OCI-LY1 (cell line): ENCODE measurements around the gene NISCH.
A peak's percentile ranks its signal among the peaks of the same experiment; 100 is the strongest.

ENCODE experiments used
- H2AFZ ChIP-seq: fragments of 200-600 bp; sonication (generic), shearing (Covaris generic); 2 replicates; pipeline ENCODE4 v1.6.0; 2014; ENCODE audit warnings: antibody characterized with exemption, mild to moderate bottlenecking, low read length
- H3F3A ChIP-seq: fragments of 200-600 bp; sonication (generic), shearing (Covaris generic); 2 replicates; pipeline ENCODE4 v1.6.0; 2014; ENCODE audit warnings: mild to moderate bottlenecking, antibody characterized with exemption, low read length, moderate library complexity; ENCODE audit not compliant: insufficient read depth
- H3K27ac ChIP-seq: fragments of 200-600 bp; sonication (generic); 2 replicates; pipeline ENCODE4 v1.5.1; 2014; ENCODE audit warnings: low read length, mixed run types, mild to moderate bottlenecking, low read depth; ENCODE audit not compliant: poor library complexity, severe bottlenecking
- H3K27me3 ChIP-seq: fragments of 200-600 bp; sonication (generic); 2 replicates; pipeline ENCODE4 v1.6.0; 2014; ENCODE audit warnings: antibody characterized with exemption, mild to moderate bottlenecking, low read length, moderate library complexity; ENCODE audit not compliant: insufficient read depth
- H3K36me3 ChIP-seq: fragments of 200-600 bp; sonication (generic); 2 replicates; pipeline ENCODE4 v1.6.1; 2014; ENCODE audit warnings: mild to moderate bottlenecking, antibody characterized with exemption, low read length, moderate library complexity, mixed read lengths; ENCODE audit not compliant: insufficient read depth
- H3K4me1 ChIP-seq: fragments of 200-600 bp; sonication (generic); 2 replicates; pipeline ENCODE4 v1.5.1; 2014; ENCODE audit warnings: mild to moderate bottlenecking, low read length, moderate library complexity; ENCODE audit not compliant: insufficient read depth, severe bottlenecking
- H3K4me2 ChIP-seq: fragments of 200-600 bp; sonication (generic), shearing (Covaris generic); 2 replicates; pipeline ENCODE4 v1.6.1; 2014; ENCODE audit warnings: low read length
- H3K4me3 ChIP-seq: fragments of 200-600 bp; sonication (generic); 2 replicates; pipeline ENCODE4 v1.5.1; 2014; ENCODE audit warnings: low read length, low read depth, mild to moderate bottlenecking, mixed read lengths; ENCODE audit not compliant: poor library complexity, severe bottlenecking
- H3K79me2 ChIP-seq: fragments of 200-600 bp; shearing (Covaris generic); 2 replicates; pipeline ENCODE4 v1.6.1; 2016; ENCODE audit warnings: mixed run types, low read length, mixed read lengths; ENCODE audit not compliant: insufficient read depth
- H3K9ac ChIP-seq: fragments of 200-600 bp; sonication (generic), shearing (Covaris generic); 2 replicates; pipeline ENCODE4 v1.6.1; 2014; ENCODE audit warnings: mild to moderate bottlenecking, low read length, mixed read lengths
- H3K9me2 ChIP-seq: fragments of 200-600 bp; sonication (generic), shearing (Covaris generic); 2 replicates; pipeline ENCODE4 v1.6.1; 2014; ENCODE audit warnings: low read depth, mild to moderate bottlenecking, low read length, mixed read lengths
- H3K9me3 ChIP-seq: fragments of 200-600 bp; shearing (Covaris generic); 2 replicates; pipeline ENCODE4 v1.6.1; 2014; ENCODE audit warnings: low read length, mixed read lengths
- H4K20me1 ChIP-seq: fragments of 200-600 bp; sonication (generic), shearing (Covaris generic); 2 replicates; pipeline ENCODE4 v1.6.0; 2016; ENCODE audit warnings: mild to moderate bottlenecking, low read length; ENCODE audit not compliant: insufficient read depth
- EZH2 ChIP-seq: fragments of 200-600 bp; sonication (generic), shearing (Covaris generic); IDR thresholded peaks from 2 replicates; pipeline ENCODE4 v1.8.0; 2017; ENCODE audit warnings: borderline replicate concordance, mixed run types, mild to moderate bottlenecking, antibody characterized with exemption, low read length, moderate library complexity, mixed read lengths
- TF ChIP-seq, protein P1 (sequence below): fragments of 200-600 bp; sonication (generic), shearing (Covaris generic); IDR thresholded peaks from 2 replicates; pipeline ENCODE4 v1.5.1; 2017; ENCODE audit warnings: mild to moderate bottlenecking, antibody characterized with exemption, low read length, moderate library complexity, mixed read lengths

Gene NISCH

DNA sequence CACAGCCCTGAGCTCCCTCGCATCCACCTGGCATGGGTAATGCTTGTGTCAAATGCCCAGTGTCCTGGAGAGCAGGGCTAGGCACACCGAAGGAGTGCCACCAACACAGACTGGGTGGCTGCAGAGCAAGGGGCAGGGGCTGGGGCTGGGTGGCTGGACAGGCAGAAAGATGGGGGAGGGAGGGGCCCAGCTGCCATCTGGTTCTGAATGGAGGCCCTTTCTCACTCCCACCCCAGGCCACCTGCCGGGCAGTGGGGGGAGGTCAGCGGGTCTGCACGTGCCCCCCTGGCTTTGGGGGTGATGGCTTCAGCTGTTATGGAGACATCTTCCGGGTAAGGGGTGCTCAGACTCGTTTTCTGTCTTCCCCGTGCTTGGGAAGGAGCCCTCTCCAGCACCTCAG lies 56.7 kb downstream of the NISCH start:
- no peak for TF ChIP-seq EZH2
- TF ChIP-seq, protein P1, sequence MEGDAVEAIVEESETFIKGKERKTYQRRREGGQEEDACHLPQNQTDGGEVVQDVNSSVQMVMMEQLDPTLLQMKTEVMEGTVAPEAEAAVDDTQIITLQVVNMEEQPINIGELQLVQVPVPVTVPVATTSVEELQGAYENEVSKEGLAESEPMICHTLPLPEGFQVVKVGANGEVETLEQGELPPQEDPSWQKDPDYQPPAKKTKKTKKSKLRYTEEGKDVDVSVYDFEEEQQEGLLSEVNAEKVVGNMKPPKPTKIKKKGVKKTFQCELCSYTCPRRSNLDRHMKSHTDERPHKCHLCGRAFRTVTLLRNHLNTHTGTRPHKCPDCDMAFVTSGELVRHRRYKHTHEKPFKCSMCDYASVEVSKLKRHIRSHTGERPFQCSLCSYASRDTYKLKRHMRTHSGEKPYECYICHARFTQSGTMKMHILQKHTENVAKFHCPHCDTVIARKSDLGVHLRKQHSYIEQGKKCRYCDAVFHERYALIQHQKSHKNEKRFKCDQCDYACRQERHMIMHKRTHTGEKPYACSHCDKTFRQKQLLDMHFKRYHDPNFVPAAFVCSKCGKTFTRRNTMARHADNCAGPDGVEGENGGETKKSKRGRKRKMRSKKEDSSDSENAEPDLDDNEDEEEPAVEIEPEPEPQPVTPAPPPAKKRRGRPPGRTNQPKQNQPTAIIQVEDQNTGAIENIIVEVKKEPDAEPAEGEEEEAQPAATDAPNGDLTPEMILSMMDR, result no peak
- H3K9me2 ChIP-seq, result no peaks in the 10 kb centered on the region
- no peak overlapping the region for H3K9ac ChIP-seq
- no peaks in the 10 kb centered on the region for H4K20me1 ChIP-seq
- H3K27ac ChIP-seq, result no peak overlapping the region
- H3K4me1 ChIP-seq, result no peaks in the 10 kb centered on the region
- H3K4me3 ChIP-seq, result no peak overlapping the region
- H3K27me3 ChIP-seq, result peaks cover 15% of the 10 kb centered on the region
- no peak overlapping the region for H2AFZ ChIP-seq
- H3K36me3 ChIP-seq, result no peaks in the 10 kb centered on the region
- no peaks in the 10 kb centered on the region for H3K79me2 ChIP-seq
- no peaks in the 10 kb centered on the region for H3K9me3 ChIP-seq
- H3F3A ChIP-seq, result no peaks in the 10 kb centered on the region
- H3K4me2 ChIP-seq, result no peak overlapping the region

DNA sequence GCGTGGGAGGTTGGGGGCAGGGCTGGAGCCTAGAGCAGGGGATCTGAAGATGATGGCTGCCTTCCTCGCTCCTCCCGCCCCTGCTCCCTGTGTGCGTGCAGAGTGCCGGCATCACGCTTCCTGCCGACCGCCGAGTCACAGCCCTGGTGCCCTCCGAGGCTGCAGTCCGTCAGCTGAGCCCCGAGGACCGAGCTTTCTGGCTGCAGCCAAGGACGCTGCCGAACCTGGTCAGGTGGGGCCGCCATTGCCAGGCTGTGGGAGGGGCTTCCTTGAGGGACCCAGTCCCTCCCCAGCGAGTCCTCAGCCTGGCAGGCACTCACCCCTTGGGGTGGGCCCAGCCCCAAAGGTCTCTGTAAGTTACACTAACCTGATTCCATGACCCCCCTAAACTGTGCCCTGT lies 57.3 kb downstream of the NISCH start:
- Histone ChIP-seq H3K9me2 (no peaks in the 10 kb centered on the region), H2AFZ (no peak overlapping the region)
- TF ChIP-seq, protein P1, result no peak
- TF ChIP-seq EZH2, result no peak

DNA sequence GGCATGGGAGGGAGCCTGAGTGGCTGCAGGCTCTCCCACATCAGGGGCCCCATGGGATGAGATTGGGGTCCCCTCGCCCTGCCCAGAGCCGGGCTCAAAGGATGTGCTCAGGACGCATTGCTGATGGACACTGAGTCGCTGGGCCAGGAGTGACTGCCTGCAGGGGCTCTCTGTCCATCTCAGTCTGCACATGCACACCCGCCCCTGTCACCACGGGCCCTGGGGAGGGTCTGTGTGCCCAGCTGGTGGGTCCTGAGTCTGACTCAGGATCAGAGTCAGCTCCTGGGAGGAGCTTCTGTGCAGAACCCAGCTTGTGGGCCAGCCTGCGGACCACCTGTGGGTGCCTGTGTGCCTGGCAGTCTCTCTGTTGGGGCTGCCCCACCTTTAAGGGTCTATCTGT lies 57.9 kb downstream of the NISCH start:
- no peaks in the 10 kb centered on the region for H3K36me3 ChIP-seq
- no peak overlapping the region for H3K4me2 ChIP-seq
- H3K4me3 ChIP-seq, result no peak overlapping the region
- no peak overlapping the region for H3K9ac ChIP-seq
- peaks cover 11% of the 10 kb centered on the region for H3K27me3 ChIP-seq
- H3K9me3 ChIP-seq, result no peaks in the 10 kb centered on the region
- TF ChIP-seq, protein P1, result no peak
- no peak for TF ChIP-seq EZH2
- no peak overlapping the region for H3K27ac ChIP-seq
- H3F3A ChIP-seq, result no peaks in the 10 kb centered on the region
- no peaks in the 10 kb centered on the region for H3K9me2 ChIP-seq
- no peak overlapping the region for H2AFZ ChIP-seq
- H3K4me1 ChIP-seq, result no peaks in the 10 kb centered on the region
- H3K79me2 ChIP-seq, result no peaks in the 10 kb centered on the region
- H4K20me1 ChIP-seq, result no peaks in the 10 kb centered on the region

More for the DNA sequence above, 57.3 kb downstream of the NISCH start:
- H3K79me2 ChIP-seq, result no peaks in the 10 kb centered on the region
- no peak overlapping the region for H3K9ac ChIP-seq
- no peaks in the 10 kb centered on the region for H3K4me1 ChIP-seq
- no peaks in the 10 kb centered on the region for H3K36me3 ChIP-seq
- H3K4me2 ChIP-seq, result peak overlapping the region; percentile 32; the same call in 1 of the 2 replicates
- H3F3A ChIP-seq, result no peaks in the 10 kb centered on the region
- H3K27ac ChIP-seq, result no peak overlapping the region
- peaks cover 15% of the 10 kb centered on the region for H3K27me3 ChIP-seq
- H3K9me3 ChIP-seq, result no peaks in the 10 kb centered on the region
- no peaks in the 10 kb centered on the region for H4K20me1 ChIP-seq
- H3K4me3 ChIP-seq, result no peak overlapping the region
